HepG2 (cell line): Measurements from ENCODE around the gene PNMA8C. TPM values are rescaled to one million over a fixed set of nuclear protein-coding genes. Genes with fewer than 3 reads are reported as not detected.

Source experiments
- ATAC-seq: fragments of 200-7000 bp; cut with Tn5 transposase; 3 replicates; pipeline ENCODE4 v1.9.1; 2020; ENCODE audit warnings: mild to moderate bottlenecking, moderate library complexity
- BruUV-seq: library from RNA; stranded (reverse); fragments of 400-500 nt; replicated peaks from 2 replicates; lab custom pipeline; 2021; lab: Mats Ljungman, UMichigan
- CTCF ChIA-PET: fragments of 300-600 bp; formaldehyde crosslinking; extraction: SDS; loops from one replicate; lab custom pipeline; 2021; ENCODE audit warnings: low total read pairs, inconsistent platforms, low intra/inter-chr PET ratio; lab: Yijun Ruan, JAX
- POLR2A ChIA-PET: fragments of 350-600 bp; sonication (Branson Sonifier 250); formaldehyde crosslinking; loops from one replicate; lab custom pipeline; 2020; ENCODE audit warnings: antibody characterized with exemption, inconsistent platforms; lab: Yijun Ruan, JAX
- DNase-seq: peaks from one replicate; pipeline ENCODE4 v3.0.0-alpha.2; 2015; ENCODE audit warnings: low spot score
- FAIRE-seq: peaks from 3 replicates; lab custom pipeline; 2011; peaks lifted over from hg19 to GRCh38; lab: Jason Lieb, UNC
- H2AFZ ChIP-seq: one replicate; pipeline ENCODE4 v1.6.1; 2011; ENCODE audit warnings: low read length, inconsistent platforms
- H3K27ac ChIP-seq: fragments of 300-600 bp; 3 replicates; pipeline ENCODE4 v1.8.0; 2011; ENCODE audit warnings: mixed run types, mild to moderate bottlenecking, mixed read lengths, low read length, inconsistent platforms; ENCODE audit not compliant: insufficient read depth; ENCODE audit errors: extremely low read length
- H3K27me3 ChIP-seq, 2 experiments: fragments of 200-600 bp in 1 of 2; 2 replicates in 1 of 2; 3 replicates in 1 of 2; pipeline versions ENCODE4 v1.6.0 to v1.8.0; 2011; ENCODE audit warnings: low read length in 2 of 2, mild to moderate bottlenecking in 2 of 2, moderate library complexity in 2 of 2, inconsistent platforms in 1 of 2; ENCODE audit not compliant: insufficient read depth in 2 of 2, control insufficient read depth in 1 of 2
- H3K36me3 ChIP-seq, 2 experiments: fragments of 200-600 bp in 1 of 2; replicated peaks in 1 of 2; 2 replicates in 1 of 2; 3 replicates in 1 of 2; pipeline versions ENCODE4 v1.5.1 to v1.8.0; 2011; ENCODE audit warnings: low read length in 2 of 2, inconsistent platforms in 1 of 2; ENCODE audit not compliant: insufficient read depth in 2 of 2, control insufficient read depth in 1 of 2
- H3K4me1 ChIP-seq: 2 replicates; pipeline ENCODE4 v1.5.1; 2012; ENCODE audit warnings: low read length, inconsistent platforms; ENCODE audit not compliant: insufficient read depth
- H3K4me2 ChIP-seq: 2 replicates; pipeline ENCODE4 v1.6.0; 2011; ENCODE audit warnings: low read depth, low read length, inconsistent platforms
- H3K4me3 ChIP-seq, 3 experiments: fragments of 200-600 bp in 1 of 3; sonication (generic), shearing (Covaris generic) in 1 of 3; replicated peaks in 1 of 3; 2 replicates each; pipeline ENCODE4 v1.5.1; 2011 to 2016; ENCODE audit warnings: low read length in 3 of 3, inconsistent platforms in 2 of 3, low read depth in 2 of 3, mild to moderate bottlenecking in 2 of 3, control low read depth in 1 of 3, mixed read lengths in 1 of 3; ENCODE audit not compliant: insufficient read depth in 1 of 3
- H3K79me2 ChIP-seq: one replicate; pipeline ENCODE4 v1.6.1; 2011; ENCODE audit warnings: low read length, inconsistent platforms; ENCODE audit not compliant: insufficient read depth
- H3K9ac ChIP-seq: 2 replicates; pipeline ENCODE4 v1.6.0; 2011; ENCODE audit warnings: mild to moderate bottlenecking, low read depth, low read length, inconsistent platforms; ENCODE audit not compliant: insufficient read depth
- H3K9me3 ChIP-seq: 2 replicates; pipeline ENCODE4 v1.5.1; 2012; ENCODE audit warnings: mild to moderate bottlenecking, low read length
- H4K20me1 ChIP-seq: 2 replicates; pipeline ENCODE4 v1.6.0; 2011; ENCODE audit warnings: inconsistent platforms, mild to moderate bottlenecking, low read length, moderate library complexity; ENCODE audit not compliant: insufficient read depth
- AGO2 ChIP-seq: fragments of 200-400 bp; formaldehyde crosslinking; optimal IDR thresholded peaks from 2 replicates; pipeline ENCODE3; 2017; ENCODE audit warnings: mild to moderate bottlenecking, low read depth, low read length, moderate library complexity
- WGBS: methylation state at CpG from one replicate; pipeline ENCODE4 v1.1.6; 2017; ENCODE audit warnings: low lambda C conversion rate; 5-methylcytosine and 5-hydroxymethylcytosine counted together
- in situ Hi-C: cut with HindIII; loops from 2 replicates; pipeline ENCODE4 v1.10.0; 2017; ENCODE audit warnings: low pct_unique_long_range_greater_than_20kb; ENCODE audit not compliant: extremely low pct_ligation_motif_present
- intact Hi-C: fragments of 100-400 bp; cut with micrococcal nuclease; formaldehyde crosslinking; loops from one replicate; pipeline ENCODE4 v1.10.0; 2022; ENCODE audit not compliant: unreplicated experiment
- polyA plus RNA-seq, 8 experiments: library from polyadenylated mRNA; depleted of rRNA in 3 of 8; stranded (reverse) in 7 of 8; unstranded in 1 of 8; fragments of >200 nt; fragmentation: Illumina TruSeq in 4 of 8; extraction: Trizol in 4 of 8; gene quantifications; 2 replicates each; pipeline versions ENCODE4 v1.2.1 to v1.2.3, GENCODE V29; 2011 to 2016; ENCODE audit warnings: low read depth in 4 of 8, missing spikeins in 1 of 8, mixed read lengths in 1 of 8; ENCODE audit not compliant: insufficient read depth in 1 of 8
- total RNA-seq, 5 experiments: library from RNA; depleted of rRNA; stranded (reverse); fragments of >200 nt; fragmentation: Illumina TruSeq; extraction: Trizol; gene quantifications; 2 replicates each; pipeline ENCODE4 v1.2.3, GENCODE V29; 2016; ENCODE audit warnings: low read depth in 1 of 5
- TF ChIP-seq, protein P1 (sequence below): sonication (generic); formaldehyde crosslinking; IDR thresholded peaks from 2 replicates; pipeline ENCODE4 v1.4.0; 2020; ENCODE audit warnings: missing genetic modification reagents, borderline replicate concordance

The PNMA8C gene
- total and polyA plus RNA-seq, 2 of the 13 experiments (the other 11 are each of a cell fraction or from before 2014, with no cell fraction given): not detected

DNA sequence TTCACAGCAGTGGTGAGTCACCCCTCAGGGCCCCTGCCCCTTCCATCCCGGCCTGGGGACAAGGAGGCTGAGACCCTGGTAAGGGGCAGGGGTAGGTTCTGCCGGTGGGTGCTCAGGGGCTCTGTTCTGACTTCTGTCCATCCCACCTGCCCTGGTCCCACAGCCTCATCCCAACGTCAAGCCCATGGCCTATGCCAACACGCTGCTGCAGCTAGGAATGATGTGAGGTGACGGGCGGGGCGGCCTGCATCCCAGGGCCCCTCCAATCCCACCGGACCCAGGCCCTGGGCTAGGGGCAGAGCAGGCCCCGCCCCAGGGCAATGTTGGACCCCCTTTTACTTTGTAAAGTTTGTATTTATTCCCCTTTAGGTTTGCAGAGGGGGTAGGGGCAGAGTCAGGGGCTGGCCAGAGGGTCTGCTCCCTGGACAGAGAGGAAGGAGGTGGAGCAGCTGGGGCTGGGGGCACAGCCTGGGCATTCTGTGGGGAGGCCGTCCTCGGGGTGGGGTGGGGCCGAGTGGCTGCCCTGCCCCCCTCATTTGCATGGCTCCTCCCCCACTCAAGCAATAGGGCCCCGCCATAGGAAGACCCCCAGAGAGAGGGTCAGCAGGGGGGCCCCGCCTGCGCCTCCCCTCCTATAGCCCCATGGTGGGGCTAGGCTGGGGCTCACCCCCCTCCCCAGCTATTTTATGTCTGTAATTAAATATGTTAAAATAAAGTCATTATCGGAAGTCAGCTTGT, 38.4 kb downstream of the PNMA8C start:
- no peak for ATAC-seq
- ChIA-PET POLR2A (no interaction called here), CTCF (no interaction called here)
- FAIRE-seq: no peak
- H3K4me3 ChIP-seq: no peak overlapping the region
- peak; percentile 32 for TF ChIP-seq AGO2
- TF ChIP-seq, protein P1, sequence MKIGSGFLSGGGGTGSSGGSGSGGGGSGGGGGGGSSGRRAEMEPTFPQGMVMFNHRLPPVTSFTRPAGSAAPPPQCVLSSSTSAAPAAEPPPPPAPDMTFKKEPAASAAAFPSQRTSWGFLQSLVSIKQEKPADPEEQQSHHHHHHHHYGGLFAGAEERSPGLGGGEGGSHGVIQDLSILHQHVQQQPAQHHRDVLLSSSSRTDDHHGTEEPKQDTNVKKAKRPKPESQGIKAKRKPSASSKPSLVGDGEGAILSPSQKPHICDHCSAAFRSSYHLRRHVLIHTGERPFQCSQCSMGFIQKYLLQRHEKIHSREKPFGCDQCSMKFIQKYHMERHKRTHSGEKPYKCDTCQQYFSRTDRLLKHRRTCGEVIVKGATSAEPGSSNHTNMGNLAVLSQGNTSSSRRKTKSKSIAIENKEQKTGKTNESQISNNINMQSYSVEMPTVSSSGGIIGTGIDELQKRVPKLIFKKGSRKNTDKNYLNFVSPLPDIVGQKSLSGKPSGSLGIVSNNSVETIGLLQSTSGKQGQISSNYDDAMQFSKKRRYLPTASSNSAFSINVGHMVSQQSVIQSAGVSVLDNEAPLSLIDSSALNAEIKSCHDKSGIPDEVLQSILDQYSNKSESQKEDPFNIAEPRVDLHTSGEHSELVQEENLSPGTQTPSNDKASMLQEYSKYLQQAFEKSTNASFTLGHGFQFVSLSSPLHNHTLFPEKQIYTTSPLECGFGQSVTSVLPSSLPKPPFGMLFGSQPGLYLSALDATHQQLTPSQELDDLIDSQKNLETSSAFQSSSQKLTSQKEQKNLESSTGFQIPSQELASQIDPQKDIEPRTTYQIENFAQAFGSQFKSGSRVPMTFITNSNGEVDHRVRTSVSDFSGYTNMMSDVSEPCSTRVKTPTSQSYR: no peak
- H3K79me2 ChIP-seq: no peaks in the 10 kb centered on the region
- in situ Hi-C loops (loop anchor here (10.0 kb wide), 1 partner anchor 105 kb away; no protein-coding TSS in a partner anchor), intact Hi-C loops (no loop called here)
- H3K4me2 ChIP-seq: no peak overlapping the region
- no peak for DNase-seq
- BruUV-seq: no TSS peak
- H4K20me1 ChIP-seq: no peaks in the 10 kb centered on the region
- H3K9me3 ChIP-seq: no peaks in the 10 kb centered on the region
- WGBS: 94% methylated on average over 14 of the region's 16 CpGs
- no peak overlapping the region for H2AFZ ChIP-seq
- H3K9ac ChIP-seq: no peak overlapping the region
- no peak overlapping the region for H3K27ac ChIP-seq
- H3K36me3 ChIP-seq: peaks cover 15 to 43% of the 10 kb centered on the region in 2 experiments
- H3K27me3 ChIP-seq: no peaks in the 10 kb centered on the region
- peaks cover 11% of the 10 kb centered on the region for H3K4me1 ChIP-seq
